Stimulated activated naive CD4-positive, alpha-beta T cell (primary cell): ENCODE results near the gene MCF2L.
"Not testable (repeated sequence)": the region's sequence is repeated elsewhere in the genome, so short reads cannot be mapped to it uniquely, and the experiment has no call there.

ENCODE experiments used
- DNase-seq, 6 experiments: peaks; one replicate each; lab custom pipeline; 2025; lab: John Stamatoyannopoulos, UW

The MCF2L gene

DNA sequence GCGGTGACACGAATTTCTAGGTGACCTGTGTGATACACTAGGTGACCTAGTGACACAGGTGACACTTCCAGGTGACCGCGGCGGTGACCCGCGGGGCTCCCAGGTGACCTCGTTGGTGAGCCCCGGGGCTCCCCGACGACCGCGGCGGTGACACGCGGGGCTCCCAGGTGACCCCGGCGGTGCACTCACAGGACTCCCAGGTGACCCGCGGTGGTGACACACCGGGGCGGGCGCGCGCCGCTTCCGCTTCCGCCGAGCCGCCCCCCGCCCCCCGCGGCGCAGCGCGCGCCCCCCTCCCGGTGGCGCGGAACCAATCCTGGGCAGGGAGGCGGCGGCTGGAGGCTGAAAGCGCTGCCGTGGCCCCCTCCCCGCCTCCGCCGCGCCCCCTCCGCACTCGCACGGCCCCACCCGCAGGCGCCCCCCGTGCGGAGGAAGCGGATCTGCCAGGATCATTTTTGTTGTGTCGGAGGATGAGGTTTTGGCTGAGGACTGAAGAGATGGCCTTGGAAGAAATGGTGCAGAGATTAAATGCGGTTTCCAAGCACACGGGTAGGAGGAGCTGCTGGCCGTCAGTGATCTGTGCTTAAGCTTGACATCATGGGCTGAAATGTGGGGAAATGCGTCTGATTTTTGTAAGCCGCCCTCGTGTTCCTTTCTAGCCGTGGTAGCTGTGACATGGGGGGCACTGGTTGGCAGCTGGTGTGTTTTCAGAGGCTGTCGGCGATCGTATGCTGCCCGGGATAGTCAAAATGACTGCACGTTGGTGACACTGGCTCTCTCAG is at the start of gene MCF2L:
Gene MCF2L (plus strand): TSS at position 305 of the 782 bp plus-strand sequence. CDS start 166 bp downstream, at position 471.
- peak; percentile 37 to 83 (median 73) for DNase-seq

- no peak for DNase-seq
These were observed 45.1 kb upstream of the MCF2L start for GRCh38 chr13:112923962-112924361.

DNA sequence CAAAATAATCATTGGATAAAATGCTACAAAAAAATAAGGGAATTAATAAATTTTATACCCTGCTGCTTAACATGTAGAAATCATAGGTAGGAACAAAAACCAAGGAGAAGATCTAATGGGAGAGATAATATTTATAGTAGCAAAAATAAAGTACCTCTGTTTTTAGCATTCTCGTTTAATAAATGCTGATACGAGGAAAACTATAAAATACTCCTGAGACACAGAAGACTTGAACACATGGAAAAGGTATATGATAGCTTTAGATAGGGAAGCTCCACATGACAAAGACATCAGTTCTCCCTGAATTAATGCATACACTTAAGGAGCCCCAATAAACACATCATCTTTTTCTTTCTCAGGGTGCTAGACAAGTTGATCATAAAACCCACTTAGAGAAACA is 44.6 kb upstream of the MCF2L start:
- DNase-seq = no peak

- no peak for DNase-seq
These were observed 43.0 kb upstream of the MCF2L start for GRCh38 chr13:112926003-112926402.

GRCh38 chr13:112926993-112927392 is 42.0 kb upstream of the MCF2L start:
- no peak for DNase-seq

DNA sequence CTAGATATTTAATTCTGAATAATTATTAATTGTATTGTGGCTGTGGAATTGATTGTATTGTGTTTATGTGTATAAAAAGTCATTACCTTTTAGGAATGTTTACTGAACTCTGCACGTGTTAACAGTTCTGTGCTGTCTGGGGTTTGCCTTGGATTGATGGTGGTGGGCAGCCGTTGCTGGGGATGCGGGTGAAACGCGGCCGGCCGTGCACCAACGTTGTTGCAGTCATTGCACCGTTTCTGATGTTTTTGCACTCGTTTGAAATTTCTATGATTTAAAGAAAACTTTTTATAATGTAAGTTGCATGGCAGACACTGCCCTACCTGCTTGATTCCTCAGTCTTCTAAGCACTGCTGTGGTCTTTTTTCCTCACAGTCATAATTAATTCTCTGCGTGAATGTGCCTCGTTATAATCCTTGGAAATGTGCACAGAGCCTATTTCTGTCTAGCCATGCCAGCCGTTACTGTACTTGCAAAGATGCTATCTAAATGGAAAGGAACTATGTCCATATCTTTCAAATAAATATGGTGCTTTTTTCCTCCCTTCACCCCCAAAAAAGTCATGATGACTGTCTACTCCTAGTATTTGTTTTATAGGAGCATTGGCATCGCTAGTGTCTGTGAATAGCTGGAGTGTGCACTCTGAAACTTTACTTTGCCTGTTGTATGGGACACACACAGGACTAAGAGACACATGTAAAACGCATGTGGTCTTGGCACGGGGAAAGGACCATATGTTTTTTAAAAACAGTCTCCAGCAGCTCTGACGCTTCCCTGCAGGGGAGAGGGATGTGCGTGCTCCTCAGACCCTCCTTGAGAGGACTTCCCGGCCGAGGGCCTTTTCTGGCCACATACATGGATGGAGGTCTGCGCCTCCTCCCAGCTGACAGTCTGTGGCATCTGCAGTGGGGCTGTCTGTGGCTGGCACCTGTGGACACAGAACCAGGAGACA is 40.7 kb upstream of the MCF2L start:
- no peak for DNase-seq

GRCh38 chr13:112928972-112929782 is 39.8 kb upstream of the MCF2L start:
- no peak for DNase-seq

DNA sequence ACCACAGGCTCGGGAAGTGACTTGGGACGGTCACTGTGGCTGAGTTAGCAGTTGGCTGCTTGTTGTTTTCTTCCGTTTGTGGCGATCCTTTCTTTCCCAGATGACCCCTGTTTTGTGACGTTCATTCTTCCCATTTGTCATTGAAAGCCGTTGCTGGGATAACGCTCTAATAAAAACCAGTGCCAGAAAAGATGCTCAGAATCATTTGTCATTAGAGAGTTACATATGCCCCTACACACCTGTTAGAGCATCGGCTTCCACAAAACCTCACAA is 39.3 kb upstream of the MCF2L start:
- no peak for DNase-seq

DNA sequence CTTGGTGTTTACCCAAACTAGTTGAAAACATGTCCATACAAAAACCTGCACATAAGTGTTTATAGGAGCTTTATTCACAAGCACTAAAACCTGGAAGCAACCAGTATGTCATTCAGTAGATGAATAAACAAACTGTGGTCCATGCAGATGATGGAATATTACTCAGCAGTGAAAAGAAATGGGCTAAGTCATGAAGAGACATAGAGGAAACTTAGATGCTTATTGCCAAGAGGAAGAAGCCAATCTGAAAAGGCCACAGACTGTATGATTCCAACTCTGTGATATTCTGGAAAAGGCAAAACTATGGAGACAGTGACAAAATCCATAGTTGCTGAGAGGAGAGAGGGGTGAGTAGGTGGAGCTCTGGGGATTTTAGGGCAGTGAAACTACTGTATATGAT is 38.8 kb upstream of the MCF2L start:
- no peak for DNase-seq

GRCh38 chr13:112931028-112931934 is 37.7 kb upstream of the MCF2L start:
- DNase-seq = no peak

DNA sequence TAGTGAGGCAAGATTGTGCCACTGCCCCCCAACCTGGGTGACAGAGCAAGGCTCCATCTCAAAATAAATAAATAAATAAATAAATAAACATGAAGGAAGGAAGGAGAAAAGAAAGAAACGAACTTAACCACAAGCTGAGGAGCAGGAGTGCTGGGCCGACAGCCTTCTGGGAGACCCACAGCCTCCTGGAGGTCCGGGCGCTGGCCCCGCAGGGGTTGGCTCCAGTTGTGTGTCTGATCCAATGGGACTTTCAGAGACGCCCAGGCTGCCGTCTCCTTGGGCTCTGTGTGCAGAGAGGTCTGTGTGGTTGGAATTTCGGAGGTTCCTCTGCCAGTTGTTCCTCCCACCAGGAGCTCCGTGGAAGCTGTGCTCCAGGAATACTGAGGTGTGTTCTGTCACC is 36.0 kb upstream of the MCF2L start:
- no peak for DNase-seq

GRCh38 chr13:112933649-112934048 is 35.4 kb upstream of the MCF2L start:
- DNase-seq = no peak

- no peak for DNase-seq
These were observed 34.9 kb upstream of the MCF2L start for GRCh38 chr13:112934078-112934477.

DNA sequence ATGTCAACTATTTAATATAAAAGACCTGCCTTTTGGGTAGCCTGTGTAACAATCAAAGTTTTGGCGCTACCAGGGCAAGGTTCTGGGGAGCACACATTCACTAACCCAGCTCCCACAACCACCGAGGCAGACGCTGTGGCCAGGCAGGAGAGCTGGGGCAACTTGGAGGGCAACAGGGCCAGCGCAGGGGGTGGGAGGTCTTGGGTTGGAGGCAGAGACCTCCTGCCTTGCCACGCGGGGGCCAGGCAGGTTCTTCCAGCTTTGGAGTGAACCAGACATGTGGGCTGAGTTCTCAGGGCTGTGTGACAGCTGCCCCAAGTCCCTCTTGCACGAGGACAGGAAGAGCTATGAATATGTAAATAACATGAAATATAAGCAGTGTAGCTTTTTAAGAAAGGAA is 30.3 kb upstream of the MCF2L start:
- DNase-seq = no peak

- DNase-seq = no peak
These were observed 28.8 kb upstream of the MCF2L start for GRCh38 chr13:112940236-112940635.

DNA sequence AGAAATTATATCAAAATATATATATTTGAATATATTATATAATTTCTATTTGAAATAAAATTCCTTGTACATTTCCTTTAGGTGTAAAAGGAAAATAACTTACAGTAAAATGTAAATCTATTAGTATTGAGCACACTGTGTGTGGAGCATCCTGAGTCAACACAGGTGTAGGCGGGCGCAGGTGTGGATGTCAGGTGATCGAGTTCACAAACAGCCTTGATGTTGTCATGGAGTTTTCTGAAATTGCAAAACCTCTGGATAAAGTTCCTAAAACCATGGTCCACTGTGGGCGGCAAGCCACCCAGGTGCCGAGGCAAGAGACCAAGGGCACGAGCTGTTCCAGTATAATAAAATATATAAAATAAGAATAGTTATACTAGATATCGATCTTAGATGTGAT is 27.7 kb upstream of the MCF2L start:
- DNase-seq = no peak

- DNase-seq = not testable (repeated sequence)
These were observed 27.2 kb upstream of the MCF2L start for GRCh38 chr13:112941765-112942164.

GRCh38 chr13:112942689-112943308 is 26.2 kb upstream of the MCF2L start:
- peak; percentile 76 to 93 (median 88) for DNase-seq

- DNase-seq = peak in 1 of 6 experiments; percentile 26
These were observed 25.5 kb upstream of the MCF2L start for GRCh38 chr13:112943309-112944125.

- no peak for DNase-seq
These were observed 21.2 kb upstream of the MCF2L start for GRCh38 chr13:112947796-112948195.
